IPS-15b (cell line): ENCODE data around the gene MAP3K20.
"Not testable (repeated sequence)": the region's sequence is repeated elsewhere in the genome, so short reads cannot be mapped to it uniquely, and the experiment has no call there.

ENCODE experiments used
- H3K27me3 ChIP-seq: one replicate; pipeline ENCODE4 v1.6.1; 2013; ENCODE audit warnings: low read length; ENCODE audit not compliant: control insufficient read depth, insufficient read depth
- H3K36me3 ChIP-seq: one replicate; pipeline ENCODE4 v1.6.1; 2013; ENCODE audit warnings: low read length; ENCODE audit not compliant: control insufficient read depth, insufficient read depth
- H3K4me1 ChIP-seq: one replicate; pipeline ENCODE4 v1.6.1; 2013; ENCODE audit warnings: mild to moderate bottlenecking, low read length; ENCODE audit not compliant: control insufficient read depth, insufficient read depth
- H3K4me3 ChIP-seq: one replicate; pipeline ENCODE4 v1.5.1; 2013; ENCODE audit warnings: low read depth, low read length
- H3K9ac ChIP-seq: one replicate; pipeline ENCODE4 v1.6.1; 2013; ENCODE audit warnings: low read depth, mild to moderate bottlenecking, low read length
- H3K9me3 ChIP-seq: one replicate; pipeline ENCODE4 v1.6.1; 2013; ENCODE audit warnings: mild to moderate bottlenecking, low read length; ENCODE audit not compliant: control insufficient read depth, insufficient read depth

Gene MAP3K20

GRCh38 chr2:173254659-173255058, 179.0 kb downstream of the MAP3K20 start:
- Histone ChIP-seq H3K4me1 (peaks cover 12% of the 10 kb centered on the region), H3K27me3 (no peaks in the 10 kb centered on the region), H3K36me3 (no peaks in the 10 kb centered on the region), H3K9me3 (no peaks in the 10 kb centered on the region), H3K9ac (no peak overlapping the region), H3K4me3 (no peak overlapping the region)

GRCh38 chr2:173258701-173259100, 183.1 kb downstream of the MAP3K20 start:
- Histone ChIP-seq H3K36me3 (no peaks in the 10 kb centered on the region), H3K27me3 (no peaks in the 10 kb centered on the region), H3K9me3 (no peaks in the 10 kb centered on the region), H3K4me3 (no peak overlapping the region), H3K4me1 (peaks cover 6% of the 10 kb centered on the region), H3K9ac (no peak overlapping the region)

- not testable (repeated sequence) for H3K9ac ChIP-seq, H3K4me3 ChIP-seq, H3K27me3 ChIP-seq, H3K36me3 ChIP-seq, H3K9me3 ChIP-seq
- peaks cover 14% of the 10 kb centered on the region for H3K4me1 ChIP-seq
Measured at GRCh38 chr2:173262356-173262755, 186.7 kb downstream of the MAP3K20 start.

- H3K4me3 ChIP-seq = no peak overlapping the region
- no peak overlapping the region for H3K9ac ChIP-seq
- peaks cover 16% of the 10 kb centered on the region for H3K4me1 ChIP-seq
- no peaks in the 10 kb centered on the region for H3K9me3 ChIP-seq
- H3K36me3 ChIP-seq = no peaks in the 10 kb centered on the region
- H3K27me3 ChIP-seq = no peaks in the 10 kb centered on the region
Measured at GRCh38 chr2:173264151-173264550, 188.5 kb downstream of the MAP3K20 start.

GRCh38 chr2:173264603-173265366, 189.1 kb downstream of the MAP3K20 start:
- H3K4me1 ChIP-seq = peaks cover 16% of the 10 kb centered on the region
- no peaks in the 10 kb centered on the region for H3K9me3 ChIP-seq
- H3K36me3 ChIP-seq = no peaks in the 10 kb centered on the region
- no peak overlapping the region for H3K9ac ChIP-seq
- H3K27me3 ChIP-seq = no peaks in the 10 kb centered on the region
- peak overlapping the region; percentile 5 for H3K4me3 ChIP-seq

- Histone ChIP-seq H3K4me3 (no peak overlapping the region), H3K27me3 (no peaks in the 10 kb centered on the region), H3K36me3 (no peaks in the 10 kb centered on the region)
Measured at GRCh38 chr2:173271135-173271534, 195.5 kb downstream of the MAP3K20 start.

GRCh38 chr2:173271825-173272224, 196.2 kb downstream of the MAP3K20 start:
- peaks cover 6% of the 10 kb centered on the region for H3K4me1 ChIP-seq
- H3K9ac ChIP-seq = no peak overlapping the region
- H3K9me3 ChIP-seq = no peaks in the 10 kb centered on the region
- no peaks in the 10 kb centered on the region for H3K27me3 ChIP-seq
- H3K36me3 ChIP-seq = no peaks in the 10 kb centered on the region
- no peak overlapping the region for H3K4me3 ChIP-seq

More at GRCh38 chr2:173271135-173271534, 195.5 kb downstream of the MAP3K20 start:
- Histone ChIP-seq H3K9me3 (no peaks in the 10 kb centered on the region), H3K9ac (no peak overlapping the region), H3K4me1 (peaks cover 6% of the 10 kb centered on the region)

GRCh38 chr2:173272849-173273248, 197.2 kb downstream of the MAP3K20 start:
- H3K27me3 ChIP-seq = no peaks in the 10 kb centered on the region
- peaks cover 2% of the 10 kb centered on the region for H3K4me1 ChIP-seq
- no peaks in the 10 kb centered on the region for H3K36me3 ChIP-seq
- no peaks in the 10 kb centered on the region for H3K9me3 ChIP-seq
- H3K9ac ChIP-seq = no peak overlapping the region
- no peak overlapping the region for H3K4me3 ChIP-seq

- H3K9me3 ChIP-seq = no peaks in the 10 kb centered on the region
- no peaks in the 10 kb centered on the region for H3K4me1 ChIP-seq
- no peak overlapping the region for H3K9ac ChIP-seq
- no peak overlapping the region for H3K4me3 ChIP-seq
- no peaks in the 10 kb centered on the region for H3K27me3 ChIP-seq
- H3K36me3 ChIP-seq = no peaks in the 10 kb centered on the region
Measured at GRCh38 chr2:173278794-173279526, 203.3 kb downstream of the MAP3K20 start.

GRCh38 chr2:173279527-173279868, 203.9 kb downstream of the MAP3K20 start:
- Histone ChIP-seq H3K9ac (no peak overlapping the region), H3K9me3 (no peaks in the 10 kb centered on the region), H3K27me3 (no peaks in the 10 kb centered on the region), H3K36me3 (no peaks in the 10 kb centered on the region), H3K4me1 (no peaks in the 10 kb centered on the region), H3K4me3 (no peak overlapping the region)

- Histone ChIP-seq H3K9me3 (no peaks in the 10 kb centered on the region), H3K4me1 (no peaks in the 10 kb centered on the region), H3K27me3 (no peaks in the 10 kb centered on the region), H3K4me3 (no peak overlapping the region), H3K36me3 (no peaks in the 10 kb centered on the region), H3K9ac (no peak overlapping the region)
Measured at GRCh38 chr2:173280853-173281252, 205.2 kb downstream of the MAP3K20 start.

- H3K27me3 ChIP-seq, H3K36me3 ChIP-seq, H3K4me1 ChIP-seq, H3K9ac ChIP-seq, H3K9me3 ChIP-seq, H3K4me3 ChIP-seq: not testable (repeated sequence)
Measured at GRCh38 chr2:173281898-173282297, 206.3 kb downstream of the MAP3K20 start.
